Activated T-helper 1 cell treated with anti-CD3 and anti-CD28 coated beads, Interleukin-12 subunit alpha, Interleukin-12 subunit beta, Interleukin-2, Interleukin-4 antibody, amounts not matched to agents 30 ng/mL and 10 ng/mL and 1 ng/mL, durations not matched to agents 14 hours and 24 hours and 36 hours (primary cell): Measurements from ENCODE around the gene BMAL1. TPM values are rescaled to one million over a fixed set of nuclear protein-coding genes. Genes with fewer than 3 reads are reported as not detected.

Experiments used
- DNase-seq: peaks from one replicate; pipeline ENCODE4 v3.0.0; 2021; ENCODE audit warnings: low spot score
- H3K27ac Mint-ChIP-seq: one replicate; pipeline ENCODE4 v1.8.0; 2021; ENCODE audit warnings: mild to moderate bottlenecking, mixed read lengths
- H3K27me3 Mint-ChIP-seq: one replicate; pipeline ENCODE4 v1.8.0; 2022; ENCODE audit warnings: mild to moderate bottlenecking, moderate library complexity, mixed read lengths; ENCODE audit not compliant: insufficient read depth
- H3K36me3 Mint-ChIP-seq: one replicate; pipeline ENCODE4 v1.8.0; 2021; ENCODE audit warnings: low read depth, mixed read lengths
- H3K4me1 Mint-ChIP-seq: one replicate; pipeline ENCODE4 v1.8.0; 2021; ENCODE audit warnings: low read depth, mixed read lengths
- H3K4me3 Mint-ChIP-seq: one replicate; pipeline ENCODE4 v1.8.0; 2021; ENCODE audit warnings: mild to moderate bottlenecking, moderate library complexity, mixed read lengths
- H3K9me3 Mint-ChIP-seq: one replicate; pipeline ENCODE4 v1.8.0; 2021; ENCODE audit warnings: mixed read lengths
- intact Hi-C: fragments of 100-400 bp; cut with micrococcal nuclease; formaldehyde crosslinking; loops from one replicate; pipeline ENCODE4 v1.15.1; 2024
- total RNA-seq: library from RNA; stranded (reverse); gene quantifications from 2 replicates; pipeline ENCODE4 v1.2.3, GENCODE V29; 2022

Gene BMAL1
- total RNA-seq, 1 donor from 2014 or later: 33.6 TPM

GRCh38 chr11:13316528-13316961 lies 39.0 kb downstream of the BMAL1 start:
- peaks cover 10% of the 10 kb centered on the region for H3K36me3 Mint-ChIP-seq
- no peaks in the 10 kb centered on the region for H3K27me3 Mint-ChIP-seq
- intact Hi-C loops: no loop called here
- no peak overlapping the region for H3K4me3 Mint-ChIP-seq
- peak overlapping the region; percentile 37 for H3K27ac Mint-ChIP-seq
- H3K9me3 Mint-ChIP-seq: no peaks in the 10 kb centered on the region
- no peak for DNase-seq
- H3K4me1 Mint-ChIP-seq: peaks cover 61% of the 10 kb centered on the region

GRCh38 chr11:13317293-13318080 lies 39.9 kb downstream of the BMAL1 start:
- no peak for DNase-seq
- Mint-ChIP-seq H3K36me3 (peaks cover 16% of the 10 kb centered on the region), H3K27me3 (no peaks in the 10 kb centered on the region), H3K4me1 (peaks cover 65% of the 10 kb centered on the region), H3K9me3 (no peaks in the 10 kb centered on the region), H3K27ac (no peak overlapping the region), H3K4me3 (no peak overlapping the region)
- intact Hi-C loops: loop anchor here (2.0 kb wide), 1 partner anchor 17 kb away; no protein-coding TSS in a partner anchor

GRCh38 chr11:13318498-13319295 lies 41.1 kb downstream of the BMAL1 start:
- peaks cover 57% of the 10 kb centered on the region for H3K4me1 Mint-ChIP-seq
- peak overlapping the region; percentile 45 for H3K27ac Mint-ChIP-seq
- DNase-seq: no peak
- no peaks in the 10 kb centered on the region for H3K9me3 Mint-ChIP-seq
- H3K4me3 Mint-ChIP-seq: peak overlapping the region; percentile 39
- intact Hi-C loops: loop anchor here (1.0 to 2.0 kb wide), 2 partner anchors 16 to 31 kb away; no protein-coding TSS in a partner anchor
- peaks cover 13% of the 10 kb centered on the region for H3K36me3 Mint-ChIP-seq
- H3K27me3 Mint-ChIP-seq: no peaks in the 10 kb centered on the region

GRCh38 chr11:13320688-13321087 lies 43.1 kb downstream of the BMAL1 start:
- H3K27me3 Mint-ChIP-seq: no peaks in the 10 kb centered on the region
- no peak for DNase-seq
- H3K4me3 Mint-ChIP-seq: no peak overlapping the region
- H3K27ac Mint-ChIP-seq: no peak overlapping the region
- H3K36me3 Mint-ChIP-seq: peaks cover 17% of the 10 kb centered on the region
- peaks cover 62% of the 10 kb centered on the region for H3K4me1 Mint-ChIP-seq
- H3K9me3 Mint-ChIP-seq: no peaks in the 10 kb centered on the region
- intact Hi-C loops: no loop called here

- Mint-ChIP-seq H3K27me3 (no peaks in the 10 kb centered on the region), H3K4me3 (no peak overlapping the region), H3K9me3 (no peaks in the 10 kb centered on the region), H3K36me3 (peaks cover 17% of the 10 kb centered on the region), H3K27ac (no peak overlapping the region), H3K4me1 (peaks cover 55% of the 10 kb centered on the region)
- intact Hi-C loops: no loop called here
- no peak for DNase-seq
Observed at GRCh38 chr11:13321431-13321830, 43.8 kb downstream of the BMAL1 start.

GRCh38 chr11:13324141-13324540 lies 46.6 kb downstream of the BMAL1 start:
- Mint-ChIP-seq H3K27me3 (no peaks in the 10 kb centered on the region), H3K4me1 (peaks cover 44% of the 10 kb centered on the region), H3K27ac (no peak overlapping the region), H3K9me3 (no peaks in the 10 kb centered on the region), H3K36me3 (peaks cover 27% of the 10 kb centered on the region), H3K4me3 (no peak overlapping the region)
- no peak for DNase-seq
- intact Hi-C loops: no loop called here

GRCh38 chr11:13324709-13325108 lies 47.1 kb downstream of the BMAL1 start:
- H3K27ac Mint-ChIP-seq: peak overlapping the region; percentile 3
- intact Hi-C loops: no loop called here
- peaks cover 45% of the 10 kb centered on the region for H3K4me1 Mint-ChIP-seq
- no peak for DNase-seq
- no peaks in the 10 kb centered on the region for H3K9me3 Mint-ChIP-seq
- H3K27me3 Mint-ChIP-seq: no peaks in the 10 kb centered on the region
- no peak overlapping the region for H3K4me3 Mint-ChIP-seq
- peaks cover 29% of the 10 kb centered on the region for H3K36me3 Mint-ChIP-seq

- intact Hi-C loops: no loop called here
- no peaks in the 10 kb centered on the region for H3K27me3 Mint-ChIP-seq
- no peaks in the 10 kb centered on the region for H3K9me3 Mint-ChIP-seq
- H3K4me3 Mint-ChIP-seq: no peak overlapping the region
- peaks cover 23% of the 10 kb centered on the region for H3K36me3 Mint-ChIP-seq
- no peak for DNase-seq
- H3K27ac Mint-ChIP-seq: no peak overlapping the region
- H3K4me1 Mint-ChIP-seq: peaks cover 25% of the 10 kb centered on the region
Observed at GRCh38 chr11:13327421-13327820, 49.8 kb downstream of the BMAL1 start.

- H3K4me3 Mint-ChIP-seq: no peak overlapping the region
- H3K27ac Mint-ChIP-seq: no peak overlapping the region
- intact Hi-C loops: no loop called here
- H3K9me3 Mint-ChIP-seq: no peaks in the 10 kb centered on the region
- H3K27me3 Mint-ChIP-seq: no peaks in the 10 kb centered on the region
- H3K4me1 Mint-ChIP-seq: peaks cover 29% of the 10 kb centered on the region
- DNase-seq: no peak
- H3K36me3 Mint-ChIP-seq: peaks cover 20% of the 10 kb centered on the region
Observed at GRCh38 chr11:13328286-13328685, 50.7 kb downstream of the BMAL1 start.

GRCh38 chr11:13329670-13330356 lies 52.2 kb downstream of the BMAL1 start:
- intact Hi-C loops: no loop called here
- Mint-ChIP-seq H3K27ac (no peak overlapping the region), H3K4me1 (peaks cover 38% of the 10 kb centered on the region), H3K27me3 (no peaks in the 10 kb centered on the region), H3K36me3 (peaks cover 17% of the 10 kb centered on the region), H3K9me3 (no peaks in the 10 kb centered on the region), H3K4me3 (no peak overlapping the region)
- DNase-seq: no peak

- H3K4me3 Mint-ChIP-seq: no peak overlapping the region
- H3K4me1 Mint-ChIP-seq: peaks cover 42% of the 10 kb centered on the region
- H3K27me3 Mint-ChIP-seq: no peaks in the 10 kb centered on the region
- peaks cover 17% of the 10 kb centered on the region for H3K36me3 Mint-ChIP-seq
- DNase-seq: no peak
- H3K27ac Mint-ChIP-seq: no peak overlapping the region
- intact Hi-C loops: no loop called here
- no peaks in the 10 kb centered on the region for H3K9me3 Mint-ChIP-seq
Observed at GRCh38 chr11:13332124-13332523, 54.5 kb downstream of the BMAL1 start.

GRCh38 chr11:13333456-13333957 lies 55.9 kb downstream of the BMAL1 start:
- no peaks in the 10 kb centered on the region for H3K27me3 Mint-ChIP-seq
- peaks cover 46% of the 10 kb centered on the region for H3K4me1 Mint-ChIP-seq
- intact Hi-C loops: no loop called here
- H3K36me3 Mint-ChIP-seq: peaks cover 10% of the 10 kb centered on the region
- DNase-seq: no peak
- no peaks in the 10 kb centered on the region for H3K9me3 Mint-ChIP-seq
- peak overlapping the region; percentile 47 for H3K27ac Mint-ChIP-seq
- H3K4me3 Mint-ChIP-seq: no peak overlapping the region
